ENCODE results near the gene PER1. TPM values are rescaled to one million over a fixed set of nuclear protein-coding genes. Genes with fewer than 3 reads are reported as not detected.
A peak's percentile ranks its signal among the peaks of the same experiment; 100 is the strongest.

PER1 gene
- total and polyA plus RNA-seq, 10 of the 15 experiments (the other 5 are each of a cell fraction or from before 2014, with no cell fraction given), result 0.02 to 25.1 (median 5.4) TPM

DNA sequence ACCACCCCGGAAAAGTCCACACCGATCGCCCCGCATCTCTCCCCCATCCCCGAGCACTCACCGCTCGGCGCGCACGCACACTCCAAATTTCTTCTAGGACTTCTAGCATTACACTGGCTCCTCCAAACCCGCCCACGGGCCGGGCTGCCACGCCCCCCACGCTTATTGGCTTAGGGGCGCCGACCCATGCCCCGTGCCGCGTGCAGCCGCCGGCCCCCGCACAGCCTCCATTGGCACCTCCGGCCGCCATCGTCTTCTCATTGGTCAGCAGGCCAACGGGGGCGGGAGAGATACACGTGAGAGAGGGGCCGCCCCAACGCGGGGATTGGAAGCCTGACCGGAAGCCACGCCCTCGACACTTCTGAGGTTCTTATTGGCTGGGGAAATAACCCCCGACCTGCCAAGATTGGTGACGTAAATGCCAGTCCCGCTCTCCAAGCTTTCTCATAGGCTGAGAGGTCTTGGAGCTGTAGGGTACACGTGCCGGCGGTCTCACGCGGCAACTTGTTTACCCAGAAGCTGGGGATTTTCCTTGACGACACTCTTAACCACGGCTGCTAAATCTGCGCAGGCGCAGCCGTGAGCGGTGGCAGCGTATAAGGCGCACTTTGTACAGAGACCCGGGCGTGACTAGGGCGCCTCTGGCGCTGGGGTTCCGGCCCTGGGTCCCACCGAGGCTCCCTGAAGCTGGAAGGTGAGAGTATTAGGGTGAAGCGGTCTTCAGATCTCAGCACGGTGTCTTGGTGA, 4.2 kb upstream of the PER1 start (continued):
- no peak for TF ChIP-seq NR2C2 (IDR thresholded peaks at IDR 0.05; ENCODE audit: borderline replicate concordance, control insufficient read depth, insufficient read length, low read depth)
- no peak for TF ChIP-seq RB1 (IDR thresholded peaks at IDR 0.05; ENCODE audit: borderline replicate concordance)
- TF ChIP-seq RAD21 (IDR thresholded peaks at IDR 0.05; ENCODE audit: insufficient read depth, low read depth, low read length), result no peak
- peak; percentile 10 to 98 for TF ChIP-seq EGR1 (IDR thresholded peaks at IDR 0.05; ENCODE audit: borderline replicate concordance in 1 of 2, low read depth in 2 of 2, low read length in 2 of 2)
- TF ChIP-seq ZBTB33 (IDR thresholded peaks at IDR 0.05), result no peak
- TF ChIP-seq FOXK2 (IDR thresholded peaks at IDR 0.05), result peak; percentile 90
- 0 out of 2 replicates have a peak, but pooled peaks have one; percentile 45 for TF ChIP-seq HSF1 (IDR thresholded peaks at IDR 0.05; ENCODE audit: low read depth, low read length)
- TF ChIP-seq BMI1 (IDR thresholded peaks at IDR 0.05; ENCODE audit: borderline replicate concordance), result no peak
- no peak for TF ChIP-seq BCL3 (IDR thresholded peaks at IDR 0.05; ENCODE audit: borderline replicate concordance, insufficient read depth, low read depth, low read length, poor library complexity, severe bottlenecking)
- TF ChIP-seq NFYA (IDR thresholded peaks at IDR 0.05; ENCODE audit: borderline replicate concordance, low read depth, low read length), result peak; percentile 84
- TF ChIP-seq USF1 (IDR thresholded peaks at IDR 0.05; ENCODE audit: borderline replicate concordance, extremely low read length, insufficient read depth, low read depth, low read length), result peak; percentile 47
- no peak for TF ChIP-seq JUND (IDR thresholded peaks at IDR 0.05; ENCODE audit: low read depth, low read length)
- no peak for TF ChIP-seq PML (IDR thresholded peaks at IDR 0.05; ENCODE audit: low read length)
- TF ChIP-seq ZNF274 (IDR thresholded peaks at IDR 0.05; ENCODE audit: insufficient read depth, insufficient read length), result no peak
- peak; percentile 84 for TF ChIP-seq YY1 (IDR thresholded peaks at IDR 0.05; ENCODE audit: low read depth, low read length)
- TF ChIP-seq NRF1 (conservative IDR thresholded peaks at IDR 0.05; ENCODE audit: low read depth, low read length), result peak; percentile 77
- peak; percentile 64 for TF ChIP-seq IKZF1 (conservative IDR thresholded peaks at IDR 0.05)
- TF ChIP-seq RBBP5 (conservative IDR thresholded peaks at IDR 0.05), result no peak
- TF ChIP-seq, protein P1, sequence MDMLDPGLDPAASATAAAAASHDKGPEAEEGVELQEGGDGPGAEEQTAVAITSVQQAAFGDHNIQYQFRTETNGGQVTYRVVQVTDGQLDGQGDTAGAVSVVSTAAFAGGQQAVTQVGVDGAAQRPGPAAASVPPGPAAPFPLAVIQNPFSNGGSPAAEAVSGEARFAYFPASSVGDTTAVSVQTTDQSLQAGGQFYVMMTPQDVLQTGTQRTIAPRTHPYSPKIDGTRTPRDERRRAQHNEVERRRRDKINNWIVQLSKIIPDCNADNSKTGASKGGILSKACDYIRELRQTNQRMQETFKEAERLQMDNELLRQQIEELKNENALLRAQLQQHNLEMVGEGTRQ (IDR thresholded peaks at IDR 0.05; ENCODE audit: borderline replicate concordance, low read depth, low read length), result peak; percentile 19; the same call in 1 of the 2 replicates
- no peak for TF ChIP-seq GATAD2B (conservative IDR thresholded peaks at IDR 0.05; ENCODE audit: low read depth)
- no peak; the same call in none of the 2 replicates for TF ChIP-seq SIN3A (IDR thresholded peaks at IDR 0.05; ENCODE audit: low read depth, low read length)
